Esophagus muscularis mucosa (tissue), 3 donors: ENCODE measurements around the gene DNAJC21.

Source experiments
- EP300 ChIP-seq: sonication (generic); formaldehyde crosslinking; IDR thresholded peaks from one replicate; pipeline ENCODE4 v1.6.1; 2017; ENCODE audit warnings: antibody characterized with exemption
- TF ChIP-seq, protein P1 (sequence below), 3 experiments: fragments of 200-600 bp in 2 of 3; fragments of 450-650 bp in 1 of 3; sonication (generic) in 2 of 3; IDR thresholded peaks; one replicate each; pipeline ENCODE4 v1.5.1; 2017 to 2019; ENCODE audit warnings: antibody characterized with exemption in 3 of 3, mild to moderate bottlenecking in 2 of 3, moderate library complexity in 1 of 3

DNA sequence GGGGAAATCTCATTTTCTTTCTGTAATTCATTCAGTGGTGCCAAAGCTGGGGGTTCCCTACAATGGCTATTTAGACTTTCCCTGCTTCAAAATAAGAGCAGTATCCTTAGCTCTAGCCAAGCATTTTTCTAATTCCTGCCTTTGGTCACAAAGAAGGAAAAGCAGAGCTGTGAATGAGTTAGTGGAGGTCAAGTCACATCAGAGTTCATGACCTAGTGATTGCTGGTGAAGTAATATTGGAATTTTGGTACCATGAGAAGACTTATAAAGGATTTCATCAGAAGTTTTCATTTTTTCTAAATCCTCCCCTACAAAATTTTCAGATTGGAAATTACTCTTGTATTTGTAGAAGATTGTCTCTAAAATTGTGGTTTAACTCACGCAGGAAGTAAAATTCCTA, 28.0 kb downstream of the DNAJC21 start:
- TF ChIP-seq, protein P1, sequence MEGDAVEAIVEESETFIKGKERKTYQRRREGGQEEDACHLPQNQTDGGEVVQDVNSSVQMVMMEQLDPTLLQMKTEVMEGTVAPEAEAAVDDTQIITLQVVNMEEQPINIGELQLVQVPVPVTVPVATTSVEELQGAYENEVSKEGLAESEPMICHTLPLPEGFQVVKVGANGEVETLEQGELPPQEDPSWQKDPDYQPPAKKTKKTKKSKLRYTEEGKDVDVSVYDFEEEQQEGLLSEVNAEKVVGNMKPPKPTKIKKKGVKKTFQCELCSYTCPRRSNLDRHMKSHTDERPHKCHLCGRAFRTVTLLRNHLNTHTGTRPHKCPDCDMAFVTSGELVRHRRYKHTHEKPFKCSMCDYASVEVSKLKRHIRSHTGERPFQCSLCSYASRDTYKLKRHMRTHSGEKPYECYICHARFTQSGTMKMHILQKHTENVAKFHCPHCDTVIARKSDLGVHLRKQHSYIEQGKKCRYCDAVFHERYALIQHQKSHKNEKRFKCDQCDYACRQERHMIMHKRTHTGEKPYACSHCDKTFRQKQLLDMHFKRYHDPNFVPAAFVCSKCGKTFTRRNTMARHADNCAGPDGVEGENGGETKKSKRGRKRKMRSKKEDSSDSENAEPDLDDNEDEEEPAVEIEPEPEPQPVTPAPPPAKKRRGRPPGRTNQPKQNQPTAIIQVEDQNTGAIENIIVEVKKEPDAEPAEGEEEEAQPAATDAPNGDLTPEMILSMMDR (IDR thresholded peaks at IDR 0.05) = no peak
- TF ChIP-seq EP300 = no peak
